Superior temporal gyrus (tissue), 1 donor: ENCODE data around the gene TGM5.
"Not testable (repeated sequence)": the region's sequence is repeated elsewhere in the genome, so short reads cannot be mapped to it uniquely, and the experiment has no call there.

Experiments used
- DNase-seq: peaks from one replicate; pipeline ENCODE4 v3.0.0-alpha.2; 2016; ENCODE audit errors: extremely low spot score

TGM5 gene

DNA sequence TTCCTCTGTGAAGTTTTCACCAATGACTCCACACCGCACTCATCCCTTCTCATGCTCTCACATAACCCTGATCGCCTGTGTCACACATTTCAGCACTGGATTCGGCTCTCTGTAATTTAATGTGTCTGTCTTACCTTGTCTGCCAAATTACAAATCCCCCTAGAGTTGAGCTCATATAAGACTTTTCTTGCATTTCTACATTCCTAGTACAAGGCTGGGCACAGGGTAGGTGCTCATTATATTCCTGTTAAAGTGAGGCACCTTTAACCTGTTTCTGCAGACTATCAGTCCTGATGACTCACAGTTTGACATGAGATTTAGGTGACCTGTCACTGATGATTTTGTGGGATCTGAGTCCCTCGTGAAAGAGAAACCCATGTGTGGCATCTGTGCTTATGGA, 22.6 kb downstream of the TGM5 start:
- no peak for DNase-seq

GRCh38 chr15:43243020-43243645, 23.6 kb downstream of the TGM5 start:
- DNase-seq, result no peak

- DNase-seq, result no peak
These were observed 24.1 kb downstream of the TGM5 start for GRCh38 chr15:43242616-43243015.

DNA sequence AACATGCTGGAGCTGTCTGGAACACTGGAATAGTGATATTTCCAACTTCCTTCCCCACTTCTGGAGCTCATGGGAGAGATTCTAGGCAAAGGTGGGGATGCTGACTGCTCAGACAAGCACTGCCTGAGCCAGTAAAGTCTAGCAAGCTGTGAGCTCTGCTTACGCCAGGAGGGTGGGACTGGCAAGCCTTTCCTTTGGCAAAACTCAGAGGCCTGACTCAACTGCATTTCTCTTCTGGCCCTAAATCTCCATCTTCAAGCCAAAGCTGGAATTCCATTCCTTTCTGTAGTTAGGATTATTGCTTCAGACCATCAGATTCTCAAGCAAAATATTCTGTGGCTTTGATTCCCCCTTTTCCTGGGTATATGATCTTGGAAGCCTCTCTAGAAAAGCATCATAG, 25.6 kb downstream of the TGM5 start:
- peak; percentile 12 for DNase-seq

GRCh38 chr15:43239732-43240491, 26.8 kb downstream of the TGM5 start:
- DNase-seq, result no peak

- no peak for DNase-seq
These were observed 28.0 kb downstream of the TGM5 start for GRCh38 chr15:43238671-43239131.

DNA sequence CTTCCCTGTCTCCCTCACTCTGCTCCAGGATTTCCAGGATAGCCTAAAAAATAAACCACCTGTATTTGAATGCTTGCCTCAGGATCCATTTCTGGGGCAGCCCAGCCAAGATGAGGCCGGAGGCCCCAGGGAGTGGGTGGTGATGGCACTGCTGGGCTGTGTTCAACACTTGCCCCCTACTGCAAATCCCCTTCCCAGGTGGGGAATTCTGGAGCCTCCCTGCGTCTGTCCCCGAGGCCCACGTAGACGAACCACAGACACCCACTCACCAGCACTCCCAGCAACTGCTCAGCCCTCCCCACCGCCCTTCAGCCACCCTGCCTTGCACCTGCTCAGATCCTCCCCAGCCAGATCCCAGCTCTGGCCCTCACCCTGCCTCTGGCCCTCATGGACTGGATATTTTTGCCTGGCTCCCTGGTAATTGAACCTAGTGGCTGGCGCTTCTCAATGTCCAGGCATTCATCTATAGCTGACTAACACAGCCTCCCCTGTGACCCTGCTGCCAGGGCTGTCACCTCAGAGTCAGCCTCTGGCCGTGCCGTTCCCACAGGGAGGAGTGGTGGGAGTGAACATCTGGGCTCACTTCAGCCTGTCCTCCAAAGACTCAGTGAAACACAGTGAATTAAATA, 28.8 kb downstream of the TGM5 start:
- no peak for DNase-seq

GRCh38 chr15:43235536-43235935, 31.2 kb downstream of the TGM5 start:
- no peak for DNase-seq

GRCh38 chr15:43232289-43232874, 34.3 kb downstream of the TGM5 start:
- no peak for DNase-seq

DNA sequence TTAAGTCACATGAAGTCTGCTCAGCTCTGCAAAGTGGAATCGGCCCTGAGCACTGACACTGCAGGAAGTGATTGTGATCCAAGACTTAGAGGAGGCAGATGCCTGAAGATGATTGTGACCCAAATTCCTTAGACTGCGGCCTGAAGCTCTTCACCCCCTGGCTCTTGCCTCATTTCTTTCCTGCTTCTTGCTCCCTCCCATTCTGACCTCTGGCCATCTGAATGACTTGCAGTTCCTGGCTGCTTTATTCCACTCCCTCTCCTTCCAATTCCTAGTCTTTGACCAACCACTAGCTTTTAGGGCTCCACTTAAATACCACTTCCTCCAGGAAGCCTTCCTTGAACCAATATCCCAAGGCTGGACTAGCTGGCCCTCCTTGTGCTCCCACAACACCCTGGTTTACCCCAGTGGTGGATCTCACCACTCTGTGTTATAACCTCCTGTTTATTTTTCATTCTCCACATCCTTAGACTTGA, 36.0 kb downstream of the TGM5 start:
- no peak for DNase-seq

DNA sequence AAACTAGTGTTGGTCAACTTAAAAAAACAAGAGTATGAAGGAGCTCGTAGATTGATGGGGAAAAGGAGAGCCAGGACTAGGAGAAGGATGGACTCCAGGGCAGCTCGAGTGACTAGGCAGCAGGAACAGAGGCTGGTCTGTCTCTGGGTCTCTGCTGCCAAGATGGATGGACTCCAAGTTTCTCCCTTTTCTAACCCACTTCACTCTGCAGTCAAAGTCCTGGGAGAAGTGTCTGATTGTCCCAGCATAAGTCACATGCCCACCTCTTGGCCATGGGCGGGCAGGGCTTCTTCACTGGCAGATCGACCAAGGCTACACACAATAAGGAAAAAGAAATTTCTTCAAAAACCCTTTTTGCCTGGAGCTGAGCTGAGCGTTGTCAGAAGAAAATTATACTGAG, 36.8 kb downstream of the TGM5 start:
- DNase-seq, result peak; percentile 50

- no peak for DNase-seq
These were observed 40.1 kb downstream of the TGM5 start for GRCh38 chr15:43226436-43227305.

GRCh38 chr15:43225950-43226255, 40.8 kb downstream of the TGM5 start:
- not testable (repeated sequence) for DNase-seq

DNA sequence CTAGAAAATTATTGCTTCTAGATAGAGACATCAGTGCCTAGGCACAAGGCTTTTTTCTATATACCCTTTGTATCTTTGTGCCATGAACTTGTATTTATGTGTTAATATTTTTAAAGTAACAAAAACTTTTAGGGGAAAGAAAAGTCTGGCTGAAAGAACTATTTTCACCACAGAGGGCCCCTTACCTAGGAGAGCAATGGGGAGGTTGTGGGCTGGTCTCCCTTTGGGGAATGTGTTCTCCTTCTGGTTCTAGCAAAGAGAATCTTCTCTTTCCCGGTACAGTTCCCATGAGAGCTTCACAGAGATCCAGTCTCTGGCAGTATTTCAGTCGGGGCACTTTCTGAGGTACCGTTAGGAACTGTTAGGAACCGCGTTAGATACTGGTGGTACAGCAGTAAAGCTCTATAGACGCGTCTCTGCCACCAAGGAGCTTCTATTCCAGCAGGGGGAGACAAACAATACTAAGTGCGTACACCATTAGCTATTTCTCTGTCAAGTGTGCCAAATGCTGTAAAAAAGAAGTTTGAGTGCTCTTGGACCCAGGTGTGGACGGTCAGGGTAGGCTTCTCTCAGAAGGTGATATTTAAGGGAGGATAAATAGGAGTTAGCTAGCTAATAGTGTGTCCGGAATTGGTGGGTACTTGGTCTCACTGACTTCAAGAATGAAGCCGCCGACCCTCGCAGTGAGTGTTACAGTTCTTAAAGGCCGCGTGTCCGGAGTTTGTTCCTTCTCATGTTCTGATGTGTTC, 41.4 kb downstream of the TGM5 start:
- DNase-seq, result peak; percentile 85

- DNase-seq, result no peak
These were observed 45.3 kb downstream of the TGM5 start for GRCh38 chr15:43221422-43221821.

GRCh38 chr15:43220991-43221403, 45.7 kb downstream of the TGM5 start, which contains the start of gene EPB42:
TSS of gene EPB42 (minus strand) at chr15:43221018. CDS start at chr15:43220825, 193 bp downstream.
- no peak for DNase-seq

GRCh38 chr15:43219929-43220928, 46.5 kb downstream of the TGM5 start:
- DNase-seq, result no peak

- DNase-seq, result no peak
These were observed 47.6 kb downstream of the TGM5 start for GRCh38 chr15:43218908-43219706.

DNA sequence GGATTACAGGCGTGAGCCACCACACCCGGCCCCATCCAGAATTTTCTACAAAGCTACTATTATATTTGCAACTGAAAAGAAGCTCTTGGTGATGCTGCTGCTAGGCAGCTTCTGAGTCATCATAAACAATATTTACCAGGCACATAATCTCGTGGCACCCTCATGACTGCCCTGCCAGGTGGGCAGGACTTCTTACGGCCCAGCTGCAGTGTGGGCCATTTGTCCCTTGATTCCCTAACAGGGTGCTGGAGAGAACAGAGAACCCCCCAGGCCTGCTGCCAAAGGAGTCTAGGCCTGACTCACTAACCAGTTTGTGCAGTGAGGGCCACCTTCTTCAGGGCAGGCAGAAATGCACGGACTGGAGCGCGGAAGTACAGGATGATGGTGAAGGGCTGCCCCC, 50.8 kb downstream of the TGM5 start:
- no peak for DNase-seq
